K562 (cell line): ENCODE data around the gene ZNF582. TPM values are rescaled to one million over a fixed set of nuclear protein-coding genes. Genes with fewer than 3 reads are reported as not detected.
A peak's percentile ranks its signal among the peaks of the same experiment; 100 is the strongest.

Experiments
- COPS2 ChIP-seq: fragments of 450-650 bp; conservative IDR thresholded peaks from 2 replicates; pipeline ENCODE4 v1.6.1; 2016; ENCODE audit warnings: mild to moderate bottlenecking, moderate library complexity
- KLF10 ChIP-seq: fragments of 250-450 bp; sonication (Bioruptor Pico); IDR thresholded peaks from 2 replicates; pipeline ENCODE4 v1.6.1; 2021; ENCODE audit warnings: matching md5 sums
- MYBL2 ChIP-seq, 2 experiments: fragments of 450-650 bp in 1 of 2; sonication (generic) in 1 of 2; formaldehyde crosslinking in 1 of 2; IDR thresholded peaks; 2 replicates each; pipeline versions ENCODE4 v1.6.1 to v1.8.1; 2017 to 2022; ENCODE audit warnings: borderline replicate concordance in 1 of 2, inconsistent platforms in 1 of 2, low read depth in 1 of 2, mild to moderate bottlenecking in 1 of 2, missing genetic modification reagents in 1 of 2, moderate library complexity in 1 of 2
- SP1 ChIP-seq: sonication (generic); formaldehyde crosslinking; IDR thresholded peaks from 2 replicates; pipeline ENCODE4 v1.8.1; 2022; ENCODE audit warnings: mild to moderate bottlenecking, missing genetic modification reagents
- TRIM24 ChIP-seq, 2 experiments: fragments of 450-650 bp; IDR thresholded peaks; 2 replicates each; pipeline ENCODE4 v1.6.1; 2016
- XRCC3 ChIP-seq: fragments of 450-650 bp; IDR thresholded peaks from 2 replicates; pipeline ENCODE4 v1.6.1; 2017; ENCODE audit warnings: mild to moderate bottlenecking, moderate library complexity
- ZBTB11 ChIP-seq, 3 experiments: fragments of 200-800 bp in 1 of 3; fragments of 250-450 bp in 1 of 3; fragments of 450-650 bp in 1 of 3; sonication (Bioruptor Pico) in 1 of 3; sonication (Bioruptor generic) in 1 of 3; formaldehyde crosslinking in 1 of 3; IDR thresholded peaks; 2 replicates each; pipeline versions ENCODE4 v1.6.1 to v1.8.0; 2016 to 2022; ENCODE audit warnings: mild to moderate bottlenecking in 2 of 3, missing genetic modification characterization in 2 of 3, missing compliant biosample characterization in 1 of 3, moderate library complexity in 1 of 3
- polyA plus RNA-seq, 8 experiments: library from polyadenylated mRNA; depleted of rRNA in 4 of 8; stranded (reverse) in 5 of 8; unstranded in 3 of 8; fragments of >200 nt; fragmentation: Nextera tagmentation in 2 of 8; fragmentation: Illumina TruSeq in 1 of 8; extraction: Ambion mirVana in 2 of 8; extraction: Trizol in 1 of 8; gene quantifications; 2 replicates each; pipeline versions ENCODE4 v1.2.1 to v1.2.3, GENCODE V29; 2011 to 2014; ENCODE audit warnings: inconsistent platforms in 1 of 8, missing spikeins in 1 of 8
- total RNA-seq, 7 experiments: library from RNA; depleted of rRNA in 6 of 7; stranded (reverse); fragments of >200 nt in 6 of 7; fragmentation: Illumina TruSeq in 2 of 7; extraction: Trizol in 2 of 7; gene quantifications; 2 replicates each; pipeline versions ENCODE4 v1.2.1 to v1.2.3, GENCODE V29; 2011 to 2021; ENCODE audit warnings: low replicate concordance in 1 of 7
- TF ChIP-seq, protein P1 (sequence below): fragments of 150-350 bp; IDR thresholded peaks from 2 replicates; pipeline ENCODE4 v1.6.1; 2014; ENCODE audit warnings: low read depth, mild to moderate bottlenecking, low read length, borderline replicate concordance
- TF ChIP-seq, protein P2 (sequence below): fragments of 250-450 bp; sonication (Bioruptor Pico); IDR thresholded peaks from 2 replicates; pipeline ENCODE4 v1.4.0; 2020; ENCODE audit warnings: mild to moderate bottlenecking, moderate library complexity
- TF ChIP-seq, protein P3 (sequence below): fragments of 450-650 bp; IDR thresholded peaks from 2 replicates; pipeline ENCODE4 v1.6.1; 2018; ENCODE audit not compliant: partially characterized antibody

The ZNF582 gene
- total and polyA plus RNA-seq, 9 of the 15 experiments (the other 6 are each of a cell fraction or from before 2014, with no cell fraction given) = 0.72 to 3.3 (median 1.6) TPM

DNA sequence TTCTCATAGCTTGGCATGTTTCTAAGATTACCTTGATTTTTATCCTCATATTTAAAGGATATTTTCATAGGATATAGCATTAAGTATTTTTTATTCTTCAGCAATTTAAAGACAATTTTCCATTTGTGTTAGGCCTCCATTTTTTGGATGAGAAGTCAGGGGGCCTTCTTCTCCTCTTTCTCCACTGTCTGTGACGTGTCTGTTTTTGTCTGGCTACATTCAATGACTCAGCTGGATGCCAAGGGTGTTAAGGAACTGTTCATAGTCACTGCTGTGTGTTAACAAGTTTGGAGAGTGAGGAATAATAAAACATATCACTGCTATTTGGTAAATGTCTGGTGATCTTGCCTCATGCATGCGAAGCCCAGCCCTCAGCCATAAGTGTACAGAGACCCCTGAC is 36.4 kb downstream of the ZNF582 start (continued):
- TF ChIP-seq, protein P1, sequence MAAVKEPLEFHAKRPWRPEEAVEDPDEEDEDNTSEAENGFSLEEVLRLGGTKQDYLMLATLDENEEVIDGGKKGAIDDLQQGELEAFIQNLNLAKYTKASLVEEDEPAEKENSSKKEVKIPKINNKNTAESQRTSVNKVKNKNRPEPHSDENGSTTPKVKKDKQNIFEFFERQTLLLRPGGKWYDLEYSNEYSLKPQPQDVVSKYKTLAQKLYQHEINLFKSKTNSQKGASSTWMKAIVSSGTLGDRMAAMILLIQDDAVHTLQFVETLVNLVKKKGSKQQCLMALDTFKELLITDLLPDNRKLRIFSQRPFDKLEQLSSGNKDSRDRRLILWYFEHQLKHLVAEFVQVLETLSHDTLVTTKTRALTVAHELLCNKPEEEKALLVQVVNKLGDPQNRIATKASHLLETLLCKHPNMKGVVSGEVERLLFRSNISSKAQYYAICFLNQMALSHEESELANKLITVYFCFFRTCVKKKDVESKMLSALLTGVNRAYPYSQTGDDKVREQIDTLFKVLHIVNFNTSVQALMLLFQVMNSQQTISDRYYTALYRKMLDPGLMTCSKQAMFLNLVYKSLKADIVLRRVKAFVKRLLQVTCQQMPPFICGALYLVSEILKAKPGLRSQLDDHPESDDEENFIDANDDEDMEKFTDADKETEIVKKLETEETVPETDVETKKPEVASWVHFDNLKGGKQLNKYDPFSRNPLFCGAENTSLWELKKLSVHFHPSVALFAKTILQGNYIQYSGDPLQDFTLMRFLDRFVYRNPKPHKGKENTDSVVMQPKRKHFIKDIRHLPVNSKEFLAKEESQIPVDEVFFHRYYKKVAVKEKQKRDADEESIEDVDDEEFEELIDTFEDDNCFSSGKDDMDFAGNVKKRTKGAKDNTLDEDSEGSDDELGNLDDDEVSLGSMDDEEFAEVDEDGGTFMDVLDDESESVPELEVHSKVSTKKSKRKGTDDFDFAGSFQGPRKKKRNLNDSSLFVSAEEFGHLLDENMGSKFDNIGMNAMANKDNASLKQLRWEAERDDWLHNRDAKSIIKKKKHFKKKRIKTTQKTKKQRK = no peak
- TF ChIP-seq ZBTB11 (CRISPR knock-in tag; IDR thresholded peaks at IDR 0.05) (no peak), MYBL2 (IDR thresholded peaks at IDR 0.05; ENCODE audit: low read depth) (no peak), MYBL2 (CRISPR knock-in tag; IDR thresholded peaks at IDR 0.05; ENCODE audit: borderline replicate concordance) (no peak), COPS2 (no peak), TRIM24 (IDR thresholded peaks at IDR 0.05) (peak; percentile 71 to 79; a peak in 3 of 4 replicates), XRCC3 (no peak), KLF10 (CRISPR knock-in tag) (no peak), SP1 (CRISPR knock-in tag) (no peak)
- TF ChIP-seq, protein P2, sequence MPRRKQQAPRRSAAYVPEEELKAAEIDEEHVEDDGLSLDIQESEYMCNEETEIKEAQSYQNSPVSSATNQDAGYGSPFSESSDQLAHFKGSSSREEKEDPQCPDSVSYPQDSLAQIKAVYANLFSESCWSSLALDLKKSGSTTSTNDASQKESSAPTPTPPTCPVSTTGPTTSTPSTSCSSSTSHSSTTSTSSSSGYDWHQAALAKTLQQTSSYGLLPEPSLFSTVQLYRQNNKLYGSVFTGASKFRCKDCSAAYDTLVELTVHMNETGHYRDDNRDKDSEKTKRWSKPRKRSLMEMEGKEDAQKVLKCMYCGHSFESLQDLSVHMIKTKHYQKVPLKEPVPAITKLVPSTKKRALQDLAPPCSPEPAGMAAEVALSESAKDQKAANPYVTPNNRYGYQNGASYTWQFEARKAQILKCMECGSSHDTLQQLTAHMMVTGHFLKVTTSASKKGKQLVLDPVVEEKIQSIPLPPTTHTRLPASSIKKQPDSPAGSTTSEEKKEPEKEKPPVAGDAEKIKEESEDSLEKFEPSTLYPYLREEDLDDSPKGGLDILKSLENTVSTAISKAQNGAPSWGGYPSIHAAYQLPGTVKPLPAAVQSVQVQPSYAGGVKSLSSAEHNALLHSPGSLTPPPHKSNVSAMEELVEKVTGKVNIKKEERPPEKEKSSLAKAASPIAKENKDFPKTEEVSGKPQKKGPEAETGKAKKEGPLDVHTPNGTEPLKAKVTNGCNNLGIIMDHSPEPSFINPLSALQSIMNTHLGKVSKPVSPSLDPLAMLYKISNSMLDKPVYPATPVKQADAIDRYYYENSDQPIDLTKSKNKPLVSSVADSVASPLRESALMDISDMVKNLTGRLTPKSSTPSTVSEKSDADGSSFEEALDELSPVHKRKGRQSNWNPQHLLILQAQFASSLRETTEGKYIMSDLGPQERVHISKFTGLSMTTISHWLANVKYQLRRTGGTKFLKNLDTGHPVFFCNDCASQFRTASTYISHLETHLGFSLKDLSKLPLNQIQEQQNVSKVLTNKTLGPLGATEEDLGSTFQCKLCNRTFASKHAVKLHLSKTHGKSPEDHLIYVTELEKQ (CRISPR knock-in tag) = no peak
- TF ChIP-seq, protein P3, sequence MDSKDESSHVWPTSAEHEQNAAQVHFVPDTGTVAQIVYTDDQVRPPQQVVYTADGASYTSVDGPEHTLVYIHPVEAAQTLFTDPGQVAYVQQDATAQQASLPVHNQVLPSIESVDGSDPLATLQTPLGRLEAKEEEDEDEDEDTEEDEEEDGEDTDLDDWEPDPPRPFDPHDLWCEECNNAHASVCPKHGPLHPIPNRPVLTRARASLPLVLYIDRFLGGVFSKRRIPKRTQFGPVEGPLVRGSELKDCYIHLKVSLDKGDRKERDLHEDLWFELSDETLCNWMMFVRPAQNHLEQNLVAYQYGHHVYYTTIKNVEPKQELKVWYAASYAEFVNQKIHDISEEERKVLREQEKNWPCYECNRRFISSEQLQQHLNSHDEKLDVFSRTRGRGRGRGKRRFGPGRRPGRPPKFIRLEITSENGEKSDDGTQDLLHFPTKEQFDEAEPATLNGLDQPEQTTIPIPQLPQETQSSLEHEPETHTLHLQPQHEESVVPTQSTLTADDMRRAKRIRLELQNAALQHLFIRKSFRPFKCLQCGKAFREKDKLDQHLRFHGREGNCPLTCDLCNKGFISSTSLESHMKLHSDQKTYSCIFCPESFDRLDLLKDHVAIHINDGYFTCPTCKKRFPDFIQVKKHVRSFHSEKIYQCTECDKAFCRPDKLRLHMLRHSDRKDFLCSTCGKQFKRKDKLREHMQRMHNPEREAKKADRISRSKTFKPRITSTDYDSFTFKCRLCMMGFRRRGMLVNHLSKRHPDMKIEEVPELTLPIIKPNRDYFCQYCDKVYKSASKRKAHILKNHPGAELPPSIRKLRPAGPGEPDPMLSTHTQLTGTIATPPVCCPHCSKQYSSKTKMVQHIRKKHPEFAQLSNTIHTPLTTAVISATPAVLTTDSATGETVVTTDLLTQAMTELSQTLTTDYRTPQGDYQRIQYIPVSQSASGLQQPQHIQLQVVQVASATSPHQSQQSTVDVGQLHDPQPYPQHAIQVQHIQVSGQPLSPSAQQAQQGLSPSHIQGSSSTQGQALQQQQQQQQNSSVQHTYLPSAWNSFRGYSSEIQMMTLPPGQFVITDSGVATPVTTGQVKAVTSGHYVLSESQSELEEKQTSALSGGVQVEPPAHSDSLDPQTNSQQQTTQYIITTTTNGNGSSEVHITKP = no peak
